H1 (cell line): Measurements from ENCODE around the gene LHFPL6.

Source experiments
- CHD2 ChIP-seq: IDR thresholded peaks from 2 replicates; pipeline ENCODE4 v1.6.1; 2012; ENCODE audit warnings: low read length, improper control_type of control experiment
- CTCF ChIP-seq, 3 experiments: IDR thresholded peaks; 1 replicate in 2 of 3; 2 replicates in 1 of 3; pipeline versions ENCODE4 v1.5.1 to v1.6.1; 2011; ENCODE audit warnings: low read length in 3 of 3, mild to moderate bottlenecking in 3 of 3, inconsistent platforms in 2 of 3, low read depth in 1 of 3, moderate library complexity in 1 of 3; ENCODE audit not compliant: insufficient read depth in 1 of 3; ENCODE audit errors: control extremely low read depth in 1 of 3
- EP300 ChIP-seq, 2 experiments: IDR thresholded peaks; 1 replicate in 1 of 2; 2 replicates in 1 of 2; pipeline ENCODE4 v1.6.1; 2011 to 2012; ENCODE audit warnings: low read depth in 2 of 2, low read length in 2 of 2, mild to moderate bottlenecking in 2 of 2, borderline replicate concordance in 1 of 2, inconsistent platforms in 1 of 2, moderate library complexity in 1 of 2
- EZH2 ChIP-seq: fragments of 200-600 bp; sonication (generic); IDR thresholded peaks from 2 replicates; pipeline ENCODE4 v1.7.1; 2012; ENCODE audit warnings: low read depth, mild to moderate bottlenecking, moderate library complexity, low read length, inconsistent platforms; ENCODE audit not compliant: severe bottlenecking
- GABPA ChIP-seq: IDR thresholded peaks from 2 replicates; pipeline ENCODE4 v1.6.1; 2011; ENCODE audit warnings: mild to moderate bottlenecking, low read length, moderate library complexity, borderline replicate concordance; ENCODE audit not compliant: insufficient read depth
- NANOG ChIP-seq: IDR thresholded peaks from 2 replicates; pipeline ENCODE4 v1.6.1; 2011; ENCODE audit warnings: low read length, low read depth, mild to moderate bottlenecking, inconsistent platforms; ENCODE audit not compliant: insufficient read depth, poor library complexity, severe bottlenecking
- POLR2A ChIP-seq, 2 experiments: IDR thresholded peaks; 1 replicate in 1 of 2; 2 replicates in 1 of 2; pipeline ENCODE4 v1.6.1; 2011; ENCODE audit warnings: low read depth in 2 of 2, low read length in 2 of 2, mild to moderate bottlenecking in 2 of 2; ENCODE audit errors: control extremely low read depth in 1 of 2
- SIN3A ChIP-seq, 2 experiments: IDR thresholded peaks in 1 of 2; conservative IDR thresholded peaks in 1 of 2; 2 replicates each; pipeline ENCODE4 v1.6.1; 2011 to 2012; ENCODE audit warnings: low read length in 2 of 2, improper control_type of control experiment in 1 of 2, low read depth in 1 of 2, mild to moderate bottlenecking in 1 of 2
- TAF1 ChIP-seq: IDR thresholded peaks from 2 replicates; pipeline ENCODE4 v1.6.1; 2011; ENCODE audit warnings: mild to moderate bottlenecking, low read depth, low read length

GRCh38 chr13:39515224-39515714 lies 87.7 kb downstream of the LHFPL6 start:
- TF ChIP-seq CTCF (IDR thresholded peaks at IDR 0.05; ENCODE audit: control extremely low read depth in 1 of 3, insufficient read depth in 1 of 3, low read depth in 1 of 3, low read length in 3 of 3) (no peak), NANOG (no peak), EZH2 (no peak), GABPA (no peak), SIN3A (conservative IDR thresholded peaks at IDR 0.05 in 1 of 2, IDR thresholded peaks at IDR 0.05 in 1 of 2; ENCODE audit: low read depth in 1 of 2, low read length in 2 of 2) (no peak), CHD2 (no peak), POLR2A (IDR thresholded peaks at IDR 0.05; ENCODE audit: control extremely low read depth in 1 of 2, low read depth in 2 of 2, low read length in 2 of 2) (no peak), EP300 (IDR thresholded peaks at IDR 0.05; ENCODE audit: borderline replicate concordance in 1 of 2, low read depth in 2 of 2, low read length in 2 of 2) (no peak), TAF1 (no peak)
